Astrocyte of the hippocampus (primary cell): ENCODE results near the gene POU3F4.

Experiments used
- DNase-seq: peaks from one replicate; pipeline ENCODE4 v3.0.0; 2011; ENCODE audit warnings: low read depth, low spot score

Gene POU3F4

DNA sequence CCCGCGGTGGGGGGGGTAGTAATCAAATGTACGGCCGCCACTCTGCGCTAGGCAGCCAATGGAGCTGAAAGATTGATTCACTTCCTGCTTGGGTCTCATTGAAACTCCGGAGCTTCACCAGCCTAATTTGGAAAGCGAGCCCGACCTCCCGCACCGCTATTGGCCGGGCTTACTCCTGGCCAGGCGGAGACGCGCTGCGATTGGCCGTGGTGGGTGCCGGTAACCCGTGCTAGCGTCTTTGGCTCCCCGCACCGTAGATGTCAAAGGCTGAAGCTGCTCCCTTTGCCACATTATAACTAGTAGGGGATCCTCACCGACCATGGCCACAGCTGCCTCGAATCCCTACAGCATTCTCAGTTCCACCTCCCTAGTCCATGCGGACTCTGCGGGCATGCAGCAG lies at the start of gene POU3F4:
TSS of gene POU3F4 (plus strand) at position 285 of the 400 bp plus-strand sequence. CDS start at position 320, 35 bp downstream.
- DNase-seq = peak; percentile 95

DNA sequence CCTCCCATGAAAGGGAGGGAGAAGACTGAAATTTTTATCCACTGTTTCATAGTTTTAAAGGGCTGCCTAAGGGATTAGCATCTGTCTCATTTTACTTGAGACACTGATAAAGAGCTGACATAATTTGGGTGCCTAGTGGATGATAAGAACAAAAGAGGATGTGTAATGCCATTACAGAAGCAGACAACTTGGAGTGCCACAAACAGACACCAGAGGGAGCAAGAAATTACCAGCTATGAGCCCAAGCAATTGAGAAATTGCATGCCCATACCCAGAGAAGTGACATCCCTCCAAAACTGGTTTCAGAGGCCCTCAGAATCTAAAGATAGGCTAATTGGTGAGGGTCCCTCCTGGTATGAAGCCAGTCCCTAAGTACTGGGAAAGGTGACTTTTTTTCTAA lies 38.5 kb upstream of the POU3F4 start:
- peak; percentile 52 for DNase-seq

DNA sequence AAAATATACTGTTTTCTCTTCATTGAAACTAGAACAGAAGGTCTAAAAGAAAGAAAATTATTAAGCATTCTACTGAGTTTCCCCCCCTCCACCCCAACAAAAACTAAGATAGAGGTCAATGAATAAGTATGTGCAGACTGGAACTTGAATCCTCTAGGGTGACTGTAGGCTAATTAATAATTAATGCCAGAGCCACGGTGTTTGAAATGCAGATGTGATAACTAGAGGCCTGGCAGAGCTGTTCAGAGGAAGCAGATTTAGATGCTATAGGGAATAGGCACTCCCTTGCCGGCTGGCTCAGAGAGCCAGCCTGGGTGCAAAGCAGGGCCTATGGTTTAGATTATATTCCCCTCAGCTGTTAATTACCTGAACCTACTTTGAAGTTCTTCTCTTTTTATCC lies 12.2 kb upstream of the POU3F4 start:
- DNase-seq = no peak

DNA sequence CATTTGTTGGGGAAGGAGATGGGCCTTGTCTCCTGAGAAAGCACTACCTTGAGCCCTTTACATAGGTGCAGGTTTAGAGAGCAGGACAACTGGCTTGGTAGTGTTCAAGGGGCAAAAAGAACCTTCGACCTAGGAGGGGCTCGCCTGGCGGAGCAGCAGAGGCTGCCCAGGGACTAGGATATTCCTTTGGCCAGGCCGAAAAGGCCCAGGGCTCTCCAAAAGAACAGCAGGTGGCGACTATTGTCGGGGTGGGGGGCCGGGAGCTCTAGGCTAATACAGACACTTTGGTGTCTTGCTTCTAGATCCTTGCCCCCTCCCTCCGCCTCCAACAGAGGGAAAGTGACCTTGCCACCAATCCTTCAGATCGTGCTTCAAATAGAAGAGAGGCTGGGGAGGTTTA lies 7.1 kb upstream of the POU3F4 start:
- DNase-seq = no peak

DNA sequence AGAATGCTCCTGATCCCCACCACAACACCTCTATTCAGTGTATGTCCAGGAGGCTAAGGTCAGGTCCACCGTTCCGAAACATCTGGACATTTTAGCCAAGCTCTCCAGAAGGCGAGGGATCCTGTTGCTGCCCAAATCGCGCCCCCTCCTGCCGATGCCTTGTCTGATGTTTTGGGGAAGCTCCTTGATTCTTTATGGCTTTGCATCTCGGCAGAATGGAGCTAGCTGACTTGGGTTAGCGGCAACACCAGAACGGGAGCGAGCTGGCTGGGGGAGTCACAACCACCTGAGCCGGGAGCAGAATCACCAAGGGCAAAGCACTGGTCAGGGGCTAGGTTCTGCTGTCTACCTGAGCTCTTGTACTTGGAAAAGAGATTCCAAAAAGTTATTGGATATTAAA lies 6.6 kb upstream of the POU3F4 start:
- DNase-seq = peak; percentile 44

DNA sequence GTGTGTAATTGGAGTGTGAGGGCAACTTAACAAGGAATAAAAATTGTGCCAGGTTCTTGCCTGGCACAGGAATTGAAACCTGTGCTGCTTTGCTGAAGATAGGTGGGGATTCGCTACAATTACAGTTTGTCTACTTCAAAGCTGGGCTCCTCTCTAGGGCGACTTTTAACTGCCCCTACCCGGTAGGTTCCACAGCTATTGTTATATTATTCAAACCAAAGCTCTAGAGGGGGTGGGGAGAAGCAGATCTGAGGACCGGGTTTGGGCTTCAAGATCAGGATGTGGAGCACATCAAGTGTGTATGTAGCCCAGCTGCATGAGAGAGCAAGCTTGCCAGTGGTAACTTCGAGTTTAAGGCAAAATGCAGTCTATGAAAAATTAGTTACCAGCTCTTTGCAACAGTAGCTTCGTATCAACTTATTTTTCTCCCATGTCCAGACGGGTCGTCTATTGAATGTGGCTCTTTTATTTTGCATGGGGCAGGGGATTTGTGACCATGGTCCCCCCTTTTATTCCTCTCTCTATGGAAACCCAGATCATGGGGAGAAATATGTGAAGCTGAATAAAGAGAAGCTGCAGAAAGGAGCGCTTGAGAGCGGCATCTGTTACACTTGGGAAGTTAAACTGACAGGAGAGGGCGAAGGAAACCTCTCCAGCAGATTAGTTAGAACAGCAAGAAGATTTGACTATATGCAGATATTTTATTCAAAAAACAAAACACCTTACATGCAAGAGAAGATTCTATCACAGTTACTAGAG lies 3.2 kb upstream of the POU3F4 start:
- peak; percentile 50 for DNase-seq

DNA sequence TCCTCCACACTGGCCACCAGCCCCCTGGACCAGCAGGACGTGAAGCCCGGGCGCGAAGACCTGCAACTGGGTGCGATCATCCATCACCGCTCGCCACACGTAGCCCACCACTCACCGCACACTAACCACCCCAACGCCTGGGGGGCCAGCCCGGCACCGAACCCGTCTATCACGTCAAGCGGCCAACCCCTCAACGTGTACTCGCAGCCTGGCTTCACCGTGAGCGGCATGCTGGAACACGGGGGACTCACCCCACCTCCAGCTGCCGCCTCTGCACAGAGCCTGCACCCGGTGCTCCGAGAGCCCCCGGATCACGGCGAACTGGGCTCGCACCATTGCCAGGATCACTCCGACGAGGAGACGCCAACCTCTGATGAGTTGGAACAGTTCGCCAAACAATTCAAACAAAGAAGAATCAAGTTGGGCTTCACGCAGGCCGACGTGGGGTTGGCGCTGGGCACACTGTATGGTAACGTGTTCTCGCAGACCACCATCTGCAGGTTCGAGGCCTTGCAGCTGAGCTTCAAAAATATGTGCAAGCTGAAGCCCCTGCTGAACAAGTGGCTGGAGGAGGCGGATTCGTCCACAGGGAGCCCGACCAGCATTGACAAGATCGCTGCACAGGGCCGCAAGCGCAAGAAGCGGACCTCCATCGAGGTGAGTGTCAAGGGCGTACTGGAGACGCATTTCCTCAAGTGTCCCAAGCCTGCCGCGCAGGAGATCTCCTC lies 600 bp downstream of the POU3F4 start:
- DNase-seq = peak; percentile 61

DNA sequence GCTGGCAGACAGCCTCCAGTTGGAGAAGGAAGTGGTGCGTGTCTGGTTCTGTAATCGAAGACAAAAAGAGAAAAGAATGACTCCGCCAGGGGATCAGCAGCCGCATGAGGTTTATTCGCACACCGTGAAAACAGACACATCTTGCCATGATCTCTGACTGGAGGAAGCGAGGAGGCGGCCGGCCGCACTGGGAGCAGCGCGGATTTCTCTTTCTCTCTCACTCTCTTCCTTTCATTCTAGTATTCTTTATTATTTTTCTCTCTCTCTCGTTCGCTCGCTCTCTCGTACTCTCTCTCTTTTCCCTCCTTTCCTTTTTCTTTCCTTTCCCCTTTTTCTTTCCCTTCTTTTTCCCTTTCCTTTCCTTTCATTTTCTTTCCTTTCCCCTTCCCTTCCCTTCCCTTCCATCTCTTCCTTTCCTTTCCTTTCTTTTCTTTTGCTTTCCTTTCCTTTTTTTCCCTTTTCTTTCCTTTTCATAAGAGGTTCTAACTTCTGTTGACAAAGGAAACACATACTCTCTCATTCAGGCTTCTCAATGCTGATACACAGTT lies 1.2 kb downstream of the POU3F4 start:
- peak; percentile 13 for DNase-seq

DNA sequence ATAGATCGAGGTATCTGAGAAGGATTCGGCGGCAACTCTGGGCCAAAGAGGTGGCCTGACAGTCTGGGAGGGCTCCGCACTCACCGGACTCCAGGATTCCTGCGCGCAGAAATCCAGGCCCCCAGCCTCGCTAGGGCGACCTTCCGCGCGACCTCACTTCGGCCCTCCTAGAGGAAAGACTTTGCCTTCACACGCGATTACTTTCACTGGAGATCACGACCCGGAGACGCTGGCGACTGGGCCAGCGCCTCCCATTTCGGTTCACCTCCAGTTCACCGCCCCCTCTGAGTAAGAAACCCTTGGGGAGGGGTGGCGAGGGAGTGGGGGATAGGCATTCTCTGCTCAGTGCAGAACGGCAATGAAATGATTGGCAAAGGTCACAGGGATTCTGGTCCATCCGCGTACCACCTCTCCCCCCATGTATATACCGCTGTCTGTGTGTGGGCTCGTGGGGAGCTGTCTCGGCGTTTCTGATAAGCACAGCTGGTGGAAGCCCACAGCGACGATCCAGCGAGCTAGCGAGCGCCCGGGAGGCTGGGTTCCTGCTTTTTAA lies 2.5 kb downstream of the POU3F4 start:
- DNase-seq = peak; percentile 61

DNA sequence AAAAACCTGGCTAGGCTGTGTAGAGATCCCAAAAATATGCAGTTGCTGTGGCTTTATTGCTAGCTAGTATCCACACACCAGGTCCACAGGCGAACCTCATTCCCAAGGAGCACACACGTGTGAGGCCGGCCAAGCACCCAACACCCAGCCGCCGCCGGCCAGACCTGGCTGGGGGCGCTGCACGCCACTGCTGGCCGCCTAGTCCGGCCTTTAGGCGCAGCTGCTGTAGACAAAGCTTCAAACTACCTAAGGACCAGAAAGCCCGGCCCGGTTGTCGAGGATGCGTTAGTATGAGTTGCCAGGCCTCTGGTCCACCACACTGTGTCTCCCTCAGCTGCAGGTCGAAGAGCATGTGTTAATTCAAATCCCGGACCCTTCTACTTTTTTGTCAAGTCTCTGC lies 3.1 kb downstream of the POU3F4 start:
- peak; percentile 78 for DNase-seq

DNA sequence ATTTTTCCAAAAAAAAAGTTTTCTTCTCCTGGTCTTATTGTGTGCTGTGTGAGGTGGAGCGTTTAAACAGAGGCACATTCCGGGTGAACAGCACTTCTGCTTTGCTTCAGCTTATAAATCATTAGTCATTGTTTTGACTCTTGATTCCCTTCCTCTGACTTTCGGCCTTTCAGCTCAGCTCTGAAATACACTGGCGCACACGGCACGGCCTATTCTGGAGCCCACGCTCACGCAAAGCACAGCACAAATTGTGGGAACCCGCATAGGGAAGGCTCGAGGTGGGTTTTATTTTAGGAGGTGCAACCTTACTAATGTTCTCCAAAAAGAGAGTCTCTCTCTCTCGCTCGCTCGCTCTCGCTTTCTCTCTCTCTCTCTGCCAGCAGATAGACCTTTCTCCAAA lies 4.0 kb downstream of the POU3F4 start:
- peak; percentile 62 for DNase-seq

DNA sequence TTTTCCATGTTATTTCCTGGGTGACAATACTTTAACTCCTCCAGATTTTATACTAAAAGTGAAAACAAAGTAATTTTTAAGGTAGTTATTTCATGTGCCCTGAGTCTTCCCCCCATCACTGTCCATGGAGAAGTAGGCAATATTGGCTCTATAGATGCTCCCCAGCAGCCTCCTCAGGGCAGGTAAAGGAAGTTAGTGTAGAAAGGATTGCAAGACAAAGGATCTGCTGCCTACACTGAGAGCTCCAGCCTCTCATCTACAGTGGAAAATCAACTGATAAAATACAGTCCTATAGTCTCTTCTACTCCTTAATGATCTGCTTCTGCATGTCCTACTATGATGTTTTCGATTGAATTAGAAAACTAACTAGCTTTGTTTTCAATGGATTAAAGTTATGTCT lies 8.5 kb downstream of the POU3F4 start:
- DNase-seq = no peak

DNA sequence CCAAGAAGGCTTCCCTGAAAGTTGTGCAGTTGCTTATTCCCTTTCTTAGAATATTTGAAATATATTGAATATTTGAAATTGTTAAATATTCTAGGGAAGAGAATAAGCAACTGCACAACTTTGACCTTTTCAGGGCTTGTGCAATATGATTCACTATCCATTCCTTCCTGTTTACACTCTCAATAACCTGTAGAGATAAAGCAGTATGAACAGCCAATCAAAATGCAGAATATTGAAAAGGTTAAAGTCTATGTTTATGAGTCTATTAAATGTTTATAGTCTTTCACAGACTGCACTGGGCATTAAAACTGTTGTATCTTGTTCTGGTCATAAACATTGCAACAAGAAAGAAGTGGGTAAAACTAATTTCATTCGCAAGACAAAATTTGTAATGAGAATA lies 13.8 kb downstream of the POU3F4 start:
- no peak for DNase-seq

DNA sequence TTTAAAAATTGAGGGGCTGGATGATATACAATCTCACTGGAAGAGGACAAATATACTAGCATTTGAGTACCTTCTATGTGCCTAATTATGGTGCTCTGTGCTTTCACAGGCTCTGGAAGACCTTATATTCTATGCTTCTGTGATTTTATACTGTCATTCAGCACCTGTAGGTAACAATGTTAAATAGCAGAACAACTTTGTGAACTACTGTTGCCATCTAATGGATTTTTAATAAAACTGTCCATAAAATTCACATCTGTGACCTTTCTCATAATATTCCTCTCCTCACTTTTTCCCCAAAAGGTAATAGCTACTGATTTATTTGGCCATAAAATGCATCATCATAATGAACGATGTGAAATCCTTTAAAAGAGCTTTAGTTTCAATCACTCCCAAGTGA lies 21.9 kb downstream of the POU3F4 start:
- DNase-seq = no peak

DNA sequence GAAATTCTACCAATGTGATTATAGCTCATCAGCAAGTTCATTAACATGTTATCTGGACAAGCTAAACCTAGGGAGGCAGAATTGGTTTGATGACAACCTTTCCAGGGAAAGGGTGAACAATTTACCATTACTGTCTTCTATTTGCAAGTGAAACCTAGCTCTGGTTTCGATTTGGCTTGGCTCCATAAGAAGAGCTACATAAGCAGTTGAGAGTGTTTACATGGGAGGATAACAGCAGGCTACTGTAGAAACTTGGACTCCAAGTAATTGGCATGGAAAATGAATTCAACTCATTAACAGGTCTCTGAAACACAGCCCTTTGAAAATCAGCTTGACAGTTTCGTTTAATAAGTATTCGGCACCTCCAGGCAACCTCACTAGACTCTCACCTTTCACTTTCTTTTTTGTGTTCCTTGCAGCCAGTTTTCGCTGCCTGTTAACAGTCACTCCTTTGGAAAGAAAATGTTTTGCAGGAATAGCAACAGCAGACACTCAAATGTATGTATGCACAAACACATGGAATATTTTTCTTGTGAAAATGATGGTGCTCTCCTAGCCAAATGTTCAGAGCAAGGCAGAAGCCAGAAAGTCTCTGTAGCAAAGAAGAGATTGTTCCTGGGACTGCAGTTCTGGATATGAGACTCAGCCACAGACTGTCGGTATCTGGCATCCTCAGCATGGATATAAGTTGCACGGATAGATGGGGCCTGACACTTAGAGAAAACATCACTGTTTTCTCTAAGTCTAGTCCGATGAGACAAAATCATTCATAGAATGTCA lies 27.5 kb downstream of the POU3F4 start:
- peak; percentile 29 for DNase-seq
